ENCODE data around the gene SAP30BP.

GRCh38 chr17:75635610-75636202 lies 31.4 kb upstream of the SAP30BP start:
- TF ChIP-seq, protein P1, sequence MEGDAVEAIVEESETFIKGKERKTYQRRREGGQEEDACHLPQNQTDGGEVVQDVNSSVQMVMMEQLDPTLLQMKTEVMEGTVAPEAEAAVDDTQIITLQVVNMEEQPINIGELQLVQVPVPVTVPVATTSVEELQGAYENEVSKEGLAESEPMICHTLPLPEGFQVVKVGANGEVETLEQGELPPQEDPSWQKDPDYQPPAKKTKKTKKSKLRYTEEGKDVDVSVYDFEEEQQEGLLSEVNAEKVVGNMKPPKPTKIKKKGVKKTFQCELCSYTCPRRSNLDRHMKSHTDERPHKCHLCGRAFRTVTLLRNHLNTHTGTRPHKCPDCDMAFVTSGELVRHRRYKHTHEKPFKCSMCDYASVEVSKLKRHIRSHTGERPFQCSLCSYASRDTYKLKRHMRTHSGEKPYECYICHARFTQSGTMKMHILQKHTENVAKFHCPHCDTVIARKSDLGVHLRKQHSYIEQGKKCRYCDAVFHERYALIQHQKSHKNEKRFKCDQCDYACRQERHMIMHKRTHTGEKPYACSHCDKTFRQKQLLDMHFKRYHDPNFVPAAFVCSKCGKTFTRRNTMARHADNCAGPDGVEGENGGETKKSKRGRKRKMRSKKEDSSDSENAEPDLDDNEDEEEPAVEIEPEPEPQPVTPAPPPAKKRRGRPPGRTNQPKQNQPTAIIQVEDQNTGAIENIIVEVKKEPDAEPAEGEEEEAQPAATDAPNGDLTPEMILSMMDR (IDR thresholded peaks at IDR 0.05) = no peak
- TF ChIP-seq EZH2 (IDR thresholded peaks at IDR 0.05; ENCODE audit: borderline replicate concordance, insufficient read depth, low read depth, low read length, poor library complexity, severe bottlenecking) = no peak
